B cell (primary cell): Measurements from ENCODE around the gene SORD.
"Not testable (repeated sequence)": the region's sequence is repeated elsewhere in the genome, so short reads cannot be mapped to it uniquely, and the experiment has no call there.

Experiments used
- EZH2 ChIP-seq: IDR thresholded peaks from 2 replicates; pipeline ENCODE4 v1.6.1; 2012; ENCODE audit warnings: borderline replicate concordance, low read depth, mild to moderate bottlenecking, moderate library complexity, low read length; ENCODE audit not compliant: insufficient read depth, poor library complexity, severe bottlenecking
- TF ChIP-seq, protein P1 (sequence below): fragments of 200-600 bp; IDR thresholded peaks from one replicate; pipeline ENCODE4 v1.8.0; 2022; ENCODE audit warnings: antibody characterized with exemption, mild to moderate bottlenecking

DNA sequence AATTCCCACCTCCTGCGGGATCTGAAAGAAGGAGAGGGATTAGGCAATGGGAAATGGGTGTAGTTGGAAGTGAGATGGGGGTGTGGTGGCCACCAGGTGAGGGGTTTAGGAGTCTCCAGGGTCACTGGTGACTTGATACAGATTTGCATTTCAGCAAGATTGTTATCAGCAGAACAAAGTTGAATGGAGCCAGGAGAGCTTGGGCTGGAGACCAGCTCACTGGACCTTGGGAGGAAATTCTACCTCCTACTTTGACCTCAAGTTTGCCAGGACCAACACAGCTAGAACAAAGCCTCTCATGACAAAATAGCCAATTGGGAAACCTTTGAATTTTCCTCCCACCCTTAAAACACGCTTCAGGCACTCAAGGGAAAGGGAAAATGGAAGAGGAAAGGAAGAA, 9.5 kb downstream of the SORD start:
- TF ChIP-seq EZH2, result not testable (repeated sequence)
- TF ChIP-seq, protein P1, sequence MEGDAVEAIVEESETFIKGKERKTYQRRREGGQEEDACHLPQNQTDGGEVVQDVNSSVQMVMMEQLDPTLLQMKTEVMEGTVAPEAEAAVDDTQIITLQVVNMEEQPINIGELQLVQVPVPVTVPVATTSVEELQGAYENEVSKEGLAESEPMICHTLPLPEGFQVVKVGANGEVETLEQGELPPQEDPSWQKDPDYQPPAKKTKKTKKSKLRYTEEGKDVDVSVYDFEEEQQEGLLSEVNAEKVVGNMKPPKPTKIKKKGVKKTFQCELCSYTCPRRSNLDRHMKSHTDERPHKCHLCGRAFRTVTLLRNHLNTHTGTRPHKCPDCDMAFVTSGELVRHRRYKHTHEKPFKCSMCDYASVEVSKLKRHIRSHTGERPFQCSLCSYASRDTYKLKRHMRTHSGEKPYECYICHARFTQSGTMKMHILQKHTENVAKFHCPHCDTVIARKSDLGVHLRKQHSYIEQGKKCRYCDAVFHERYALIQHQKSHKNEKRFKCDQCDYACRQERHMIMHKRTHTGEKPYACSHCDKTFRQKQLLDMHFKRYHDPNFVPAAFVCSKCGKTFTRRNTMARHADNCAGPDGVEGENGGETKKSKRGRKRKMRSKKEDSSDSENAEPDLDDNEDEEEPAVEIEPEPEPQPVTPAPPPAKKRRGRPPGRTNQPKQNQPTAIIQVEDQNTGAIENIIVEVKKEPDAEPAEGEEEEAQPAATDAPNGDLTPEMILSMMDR, result not testable (repeated sequence)
